Stimulated activated memory B cell treated with anti-CD40 and anti-IgM and Interleukin-4, amounts not matched to agents 10 μg/mL and 1 μg/mL and 100 μg/mL, for 72 hours (primary cell): ENCODE data around the gene HPCAL1.

ENCODE experiments used
- ATAC-seq: fragments of 150-1000 bp; cut with Tn5 transposase; 2 replicates; pipeline ENCODE4 v1.10.0; 2021
- H3K27ac Mint-ChIP-seq: one replicate; pipeline ENCODE4 v1.8.0; 2022; ENCODE audit warnings: mild to moderate bottlenecking, mixed read lengths
- H3K27me3 Mint-ChIP-seq: one replicate; pipeline ENCODE4 v1.8.0; 2022; ENCODE audit warnings: mixed read lengths
- H3K36me3 Mint-ChIP-seq: one replicate; pipeline ENCODE4 v1.8.0; 2022; ENCODE audit warnings: mixed read lengths
- H3K4me1 Mint-ChIP-seq: one replicate; pipeline ENCODE4 v1.8.0; 2022; ENCODE audit warnings: mixed read lengths
- H3K4me3 Mint-ChIP-seq: one replicate; pipeline ENCODE4 v1.8.0; 2022; ENCODE audit warnings: mild to moderate bottlenecking, moderate library complexity, mixed read lengths
- H3K9me3 Mint-ChIP-seq: one replicate; pipeline ENCODE4 v1.8.0; 2022; ENCODE audit warnings: mixed read lengths

HPCAL1 gene

GRCh38 chr2:10389573-10389972, 86.9 kb downstream of the HPCAL1 start:
- Mint-ChIP-seq H3K4me3 (no peak overlapping the region), H3K27me3 (no peaks in the 10 kb centered on the region), H3K4me1 (peaks cover 85% of the 10 kb centered on the region), H3K9me3 (no peaks in the 10 kb centered on the region), H3K36me3 (peaks cover 10% of the 10 kb centered on the region), H3K27ac (peak overlapping the region; percentile 67)
- ATAC-seq, result no peak

DNA sequence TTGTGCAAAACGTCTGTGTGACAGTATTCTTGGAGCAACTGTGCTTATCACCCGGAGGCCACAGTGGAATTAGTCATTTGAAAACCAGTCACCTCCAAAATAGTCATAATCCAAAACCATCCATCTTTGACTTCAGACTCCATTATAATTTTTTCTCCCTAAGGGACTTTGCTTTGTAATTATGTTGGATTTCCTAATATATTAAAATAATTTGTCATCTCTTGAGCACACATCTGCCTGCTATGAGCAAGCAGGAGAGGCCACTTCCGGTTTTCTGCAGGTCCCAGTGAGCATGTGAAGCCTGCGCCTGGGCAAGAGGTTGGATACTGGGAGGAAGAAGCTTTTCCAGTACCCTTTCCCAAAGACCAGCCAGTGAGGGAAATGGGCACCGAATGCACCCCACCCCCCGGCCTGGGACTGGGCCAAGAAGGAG, 87.7 kb downstream of the HPCAL1 start:
- Mint-ChIP-seq H3K4me1 (peaks cover 84% of the 10 kb centered on the region), H3K27ac (peak overlapping the region; percentile 67), H3K4me3 (no peak overlapping the region), H3K9me3 (no peaks in the 10 kb centered on the region), H3K36me3 (peaks cover 10% of the 10 kb centered on the region), H3K27me3 (no peaks in the 10 kb centered on the region)
- ATAC-seq, result no peak

DNA sequence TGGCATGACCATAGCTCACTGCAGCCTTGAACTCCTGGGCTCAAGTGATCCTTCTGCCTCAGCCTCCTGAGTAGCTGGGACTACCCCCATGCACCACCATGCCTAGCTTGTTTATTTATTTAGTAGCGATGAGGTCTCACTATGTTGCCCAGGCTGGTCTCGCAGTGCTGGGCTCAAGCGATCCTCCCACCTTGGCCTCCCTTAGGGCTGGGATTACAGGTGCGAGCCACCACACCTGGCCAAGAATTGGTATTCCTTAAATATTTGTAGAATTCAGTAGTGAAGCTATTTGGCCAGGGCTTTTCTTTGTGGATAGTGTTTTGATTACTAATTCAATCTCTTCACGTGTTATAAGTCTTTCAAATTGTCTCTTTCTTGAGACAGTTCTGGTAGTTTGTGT, 89.4 kb downstream of the HPCAL1 start:
- Mint-ChIP-seq H3K4me1 (peaks cover 85% of the 10 kb centered on the region), H3K4me3 (no peak overlapping the region), H3K27ac (peak overlapping the region; percentile 31), H3K27me3 (no peaks in the 10 kb centered on the region), H3K36me3 (peaks cover 6% of the 10 kb centered on the region), H3K9me3 (no peaks in the 10 kb centered on the region)
- ATAC-seq, result no peak

DNA sequence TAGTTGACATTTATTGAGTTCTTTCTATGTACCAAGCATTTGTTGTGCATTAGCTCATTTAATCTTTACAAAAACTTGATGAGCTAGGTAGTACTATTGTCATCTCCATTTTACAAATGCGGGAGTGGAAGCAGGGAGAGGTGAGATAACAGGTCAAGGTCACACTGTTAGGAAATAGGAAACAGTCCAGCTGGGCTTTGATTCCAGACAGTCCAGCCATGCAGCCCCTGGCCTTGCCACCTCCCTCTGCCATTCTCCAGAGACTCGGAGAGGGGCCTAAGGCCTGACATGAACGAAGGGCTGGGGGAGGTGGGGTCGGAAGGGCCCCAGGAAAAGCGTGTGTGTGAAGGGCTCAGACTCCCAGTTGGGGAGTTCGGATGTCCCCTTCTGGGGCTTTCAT, 89.8 kb downstream of the HPCAL1 start:
- Mint-ChIP-seq H3K27ac (peak overlapping the region; percentile 31), H3K36me3 (peaks cover 6% of the 10 kb centered on the region), H3K4me1 (peaks cover 83% of the 10 kb centered on the region), H3K27me3 (no peaks in the 10 kb centered on the region), H3K9me3 (no peaks in the 10 kb centered on the region), H3K4me3 (no peak overlapping the region)
- ATAC-seq, result no peak

GRCh38 chr2:10392951-10393639, 90.4 kb downstream of the HPCAL1 start:
- Mint-ChIP-seq H3K4me3 (no peak overlapping the region), H3K27ac (peak overlapping the region; percentile 31), H3K36me3 (peaks cover 6% of the 10 kb centered on the region), H3K4me1 (peaks cover 83% of the 10 kb centered on the region), H3K9me3 (no peaks in the 10 kb centered on the region), H3K27me3 (no peaks in the 10 kb centered on the region)
- no peak for ATAC-seq

DNA sequence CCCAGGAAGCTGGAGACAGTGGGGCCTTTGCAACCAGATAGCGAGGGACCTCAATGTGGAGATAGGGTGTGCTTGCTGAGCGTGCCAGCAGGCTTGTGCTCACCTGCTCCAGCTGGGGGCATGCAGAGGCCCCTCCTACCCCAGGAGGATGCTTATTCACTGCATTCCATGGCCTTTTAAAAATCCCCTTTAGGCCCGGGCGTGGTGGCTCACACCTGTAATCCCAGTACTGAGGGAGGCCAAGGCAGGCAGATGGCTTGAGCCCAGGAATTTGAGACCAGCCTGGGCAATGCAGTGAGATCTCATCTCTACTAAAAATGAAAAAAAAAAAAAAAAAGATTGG, 90.9 kb downstream of the HPCAL1 start:
- Mint-ChIP-seq H3K4me3 (no peak overlapping the region), H3K27ac (peak overlapping the region; percentile 35), H3K27me3 (no peaks in the 10 kb centered on the region), H3K36me3 (peaks cover 6% of the 10 kb centered on the region), H3K4me1 (peaks cover 78% of the 10 kb centered on the region), H3K9me3 (no peaks in the 10 kb centered on the region)
- no peak for ATAC-seq

DNA sequence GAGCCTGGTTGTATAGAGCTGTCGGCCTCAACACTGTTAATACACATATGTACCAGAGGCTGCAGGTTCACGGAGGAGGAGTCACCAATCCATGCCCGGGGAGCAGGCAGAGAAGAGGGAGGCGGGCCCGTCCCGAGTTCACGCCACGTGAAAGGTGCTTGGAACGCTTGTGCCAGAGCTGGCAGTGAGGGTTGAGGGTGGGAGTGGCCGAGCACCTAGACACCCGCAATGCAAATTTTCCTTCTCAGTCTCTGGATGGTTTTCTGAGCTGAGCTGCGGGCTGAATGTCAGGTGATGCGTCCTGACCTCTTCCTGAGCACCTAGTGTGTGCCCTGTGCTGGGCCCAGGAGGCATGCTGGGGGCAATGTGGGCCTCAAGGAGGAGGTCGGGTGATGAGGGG, 93.2 kb downstream of the HPCAL1 start:
- Mint-ChIP-seq H3K4me1 (peaks cover 70% of the 10 kb centered on the region), H3K27me3 (no peaks in the 10 kb centered on the region), H3K36me3 (peaks cover 27% of the 10 kb centered on the region), H3K9me3 (no peaks in the 10 kb centered on the region), H3K4me3 (peak overlapping the region; percentile 29), H3K27ac (peak overlapping the region; percentile 67)
- peak; percentile 83 for ATAC-seq

DNA sequence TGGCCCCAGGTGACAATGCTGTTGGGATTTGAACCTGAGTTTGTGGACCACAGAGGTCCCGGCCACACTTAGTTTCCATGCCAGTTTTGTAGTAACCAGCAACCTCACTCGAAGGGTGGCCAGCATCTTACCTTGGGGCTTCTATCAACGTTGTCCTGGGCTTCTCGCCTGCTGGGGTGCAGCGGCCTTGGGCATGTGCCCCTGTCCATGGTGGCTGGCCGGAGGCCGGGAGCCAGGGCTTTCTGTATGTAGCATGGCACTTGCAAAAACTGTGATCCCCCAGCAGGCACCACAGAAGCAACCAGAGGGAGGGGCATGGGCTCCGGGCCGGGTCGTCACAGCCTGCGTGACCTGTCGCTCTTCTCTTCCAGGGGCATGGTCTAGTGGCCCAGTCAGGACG, 93.8 kb downstream of the HPCAL1 start:
- no peaks in the 10 kb centered on the region for H3K9me3 Mint-ChIP-seq
- peaks cover 30% of the 10 kb centered on the region for H3K36me3 Mint-ChIP-seq
- H3K27ac Mint-ChIP-seq, result peak overlapping the region; percentile 67
- H3K27me3 Mint-ChIP-seq, result no peaks in the 10 kb centered on the region
- no peak overlapping the region for H3K4me3 Mint-ChIP-seq
- ATAC-seq, result no peak
- peaks cover 70% of the 10 kb centered on the region for H3K4me1 Mint-ChIP-seq

DNA sequence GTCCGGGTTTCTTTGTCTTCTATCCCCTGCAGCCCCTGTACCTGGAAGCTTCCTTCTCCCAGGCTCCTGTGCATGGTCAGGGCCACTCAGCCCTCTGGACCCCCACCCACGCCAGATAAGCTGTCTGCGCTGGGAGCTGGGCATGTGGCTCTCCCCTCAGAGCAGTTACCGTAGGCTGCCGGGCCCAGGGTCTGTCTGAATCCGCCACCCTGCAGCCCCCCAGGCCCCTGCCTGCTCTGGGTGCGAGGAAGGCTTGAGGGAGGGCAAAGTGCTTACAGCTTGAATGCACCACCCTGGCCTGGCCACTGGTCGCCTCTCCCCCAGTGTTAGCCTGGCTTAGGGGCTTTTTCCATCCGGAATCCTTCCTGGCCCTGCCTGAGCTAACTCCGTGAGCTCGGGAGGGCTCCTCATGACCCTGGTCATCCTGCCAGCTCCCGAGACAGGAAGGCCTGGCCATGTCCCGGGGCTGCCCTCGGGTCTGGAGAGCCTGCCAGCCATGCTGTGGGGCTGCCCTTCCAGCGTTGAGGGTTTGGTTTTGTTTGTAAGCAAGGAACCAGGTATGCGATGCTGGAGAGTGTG, 94.7 kb downstream of the HPCAL1 start:
- Mint-ChIP-seq H3K36me3 (peaks cover 30% of the 10 kb centered on the region), H3K4me3 (no peak overlapping the region), H3K4me1 (peaks cover 68% of the 10 kb centered on the region), H3K27me3 (no peaks in the 10 kb centered on the region), H3K27ac (peak overlapping the region; percentile 70), H3K9me3 (no peaks in the 10 kb centered on the region)
- ATAC-seq, result no peak

DNA sequence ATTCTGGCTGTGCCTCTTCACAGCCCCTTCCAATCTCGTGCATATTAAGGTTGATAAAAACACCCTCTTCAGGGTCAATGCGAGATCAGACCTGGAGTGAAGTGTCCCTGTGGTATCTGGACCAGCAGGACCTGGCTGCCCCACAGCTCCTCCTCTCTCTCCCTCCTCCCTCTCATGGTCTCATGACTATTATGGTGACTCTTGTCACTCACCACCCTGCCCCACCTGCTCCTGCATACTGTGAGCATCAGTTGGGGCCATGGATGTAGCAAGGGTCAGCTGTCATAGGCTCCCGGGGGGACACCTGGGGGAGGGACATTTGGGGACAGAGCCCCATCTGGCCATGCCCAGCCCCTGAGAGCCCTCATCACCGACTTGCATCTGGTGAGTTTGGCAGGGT, 95.2 kb downstream of the HPCAL1 start:
- Mint-ChIP-seq H3K36me3 (peaks cover 30% of the 10 kb centered on the region), H3K4me3 (no peak overlapping the region), H3K27ac (peak overlapping the region; percentile 70), H3K4me1 (peaks cover 63% of the 10 kb centered on the region), H3K9me3 (no peaks in the 10 kb centered on the region), H3K27me3 (no peaks in the 10 kb centered on the region)
- ATAC-seq, result no peak

- H3K27ac Mint-ChIP-seq, result peak overlapping the region; percentile 70
Observed at GRCh38 chr2:10398496-10398895, 95.8 kb downstream of the HPCAL1 start.

DNA sequence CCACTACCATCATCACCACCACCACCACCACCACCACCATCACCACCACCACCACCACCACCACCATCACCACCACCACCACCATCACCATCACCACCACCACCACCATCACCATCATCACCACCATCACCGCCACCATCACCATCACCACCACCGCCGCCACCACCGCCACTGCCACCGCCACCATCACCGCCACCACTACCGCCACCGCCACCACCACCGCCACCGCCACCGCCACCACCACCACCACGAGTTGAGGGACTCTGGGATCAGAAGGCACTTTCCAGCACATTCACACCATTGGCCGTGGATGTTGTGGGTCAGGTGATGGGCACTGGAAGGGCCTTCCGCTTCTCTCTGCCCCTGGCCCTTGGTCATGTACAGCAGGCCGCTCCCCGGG, 96.7 kb downstream of the HPCAL1 start:
- no peak for ATAC-seq
- Mint-ChIP-seq H3K4me3 (no peak overlapping the region), H3K27me3 (no peaks in the 10 kb centered on the region), H3K27ac (peak overlapping the region; percentile 79), H3K9me3 (no peaks in the 10 kb centered on the region), H3K36me3 (peaks cover 33% of the 10 kb centered on the region), H3K4me1 (peaks cover 59% of the 10 kb centered on the region)

More at GRCh38 chr2:10398496-10398895, 95.8 kb downstream of the HPCAL1 start:
- no peak for ATAC-seq
- Mint-ChIP-seq H3K4me3 (no peak overlapping the region), H3K27me3 (no peaks in the 10 kb centered on the region), H3K36me3 (peaks cover 30% of the 10 kb centered on the region), H3K4me1 (peaks cover 59% of the 10 kb centered on the region), H3K9me3 (no peaks in the 10 kb centered on the region)

DNA sequence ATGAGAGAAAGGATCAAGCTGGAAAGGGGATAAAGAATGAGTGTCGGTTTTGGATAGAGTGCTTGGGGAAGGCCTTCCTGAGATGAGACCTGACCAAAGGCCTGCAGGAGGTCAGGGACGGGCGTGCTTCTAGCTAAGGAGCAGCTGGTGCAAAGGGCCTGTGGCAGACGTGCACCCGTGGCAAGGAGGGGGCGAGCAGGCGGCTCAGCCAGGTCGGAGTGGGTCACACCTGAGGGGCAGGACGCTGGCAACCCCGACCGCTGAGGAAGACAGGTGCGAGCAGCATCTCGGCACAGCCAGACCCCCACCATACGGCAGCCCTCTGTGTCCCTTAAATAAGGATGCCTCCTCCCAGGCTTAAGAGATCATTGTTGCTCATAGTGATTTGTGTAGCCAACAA, 97.3 kb downstream of the HPCAL1 start:
- Mint-ChIP-seq H3K9me3 (no peaks in the 10 kb centered on the region), H3K4me1 (peaks cover 56% of the 10 kb centered on the region), H3K4me3 (no peak overlapping the region), H3K27ac (peak overlapping the region; percentile 79), H3K36me3 (peaks cover 32% of the 10 kb centered on the region), H3K27me3 (no peaks in the 10 kb centered on the region)
- ATAC-seq, result no peak

DNA sequence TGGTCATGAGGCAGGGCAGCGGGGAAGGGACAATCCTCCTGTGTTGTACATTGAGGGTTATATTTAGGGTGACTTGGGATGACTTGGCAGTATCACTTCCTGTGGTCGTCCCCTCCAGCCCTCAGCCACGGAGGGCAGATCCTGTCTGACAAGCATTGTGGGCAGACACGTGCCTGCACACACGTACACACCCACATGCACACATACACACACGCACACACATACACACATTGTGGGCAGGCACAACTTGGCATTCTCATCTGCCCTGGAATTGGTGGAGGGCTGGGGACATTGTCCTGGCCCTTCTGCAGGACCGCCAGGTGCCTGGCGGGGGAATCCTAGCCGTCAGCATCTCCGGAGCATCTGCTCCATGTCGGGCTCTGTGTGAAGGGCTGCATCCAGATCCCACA, 97.9 kb downstream of the HPCAL1 start:
- Mint-ChIP-seq H3K9me3 (no peaks in the 10 kb centered on the region), H3K27ac (peak overlapping the region; percentile 79), H3K4me1 (peaks cover 51% of the 10 kb centered on the region), H3K36me3 (peaks cover 32% of the 10 kb centered on the region), H3K27me3 (no peaks in the 10 kb centered on the region), H3K4me3 (no peak overlapping the region)
- peak; percentile 54 for ATAC-seq

GRCh38 chr2:10400978-10401951, 98.6 kb downstream of the HPCAL1 start:
- Mint-ChIP-seq H3K27ac (peak overlapping the region; percentile 79), H3K36me3 (peaks cover 32% of the 10 kb centered on the region), H3K4me1 (peaks cover 48% of the 10 kb centered on the region), H3K4me3 (no peak overlapping the region), H3K9me3 (no peaks in the 10 kb centered on the region), H3K27me3 (no peaks in the 10 kb centered on the region)
- ATAC-seq, result no peak
